ENCODE data around the gene ANKRD1. TPM values are rescaled to one million over a fixed set of nuclear protein-coding genes. Genes with fewer than 3 reads are reported as not detected.

Gene ANKRD1
- total RNA-seq, 3 donors from 2014 or later (not counting 1 experiment from before 2014, with no cell fraction given) = not detected

- H3K27ac Mint-ChIP-seq = no peak overlapping the region
- no peaks in the 10 kb centered on the region for H3K9me3 Mint-ChIP-seq
- H3K4me3 ChIP-seq (ENCODE audit: low read length) = no peak overlapping the region
- H3K27me3 ChIP-seq (ENCODE audit: control insufficient read depth, insufficient read depth, low read length) = peaks cover 2% of the 10 kb centered on the region
- H3K4me3 Mint-ChIP-seq = no peak overlapping the region
- H3K27me3 Mint-ChIP-seq (ENCODE audit: low read depth in 2 of 2) = peaks cover 15 to 49% of the 10 kb centered on the region in 2 donors
- 70% methylated on average over 9 of the region's 11 CpGs for WGBS (ENCODE audit: insufficient coverage)
- TF ChIP-seq, protein P1, sequence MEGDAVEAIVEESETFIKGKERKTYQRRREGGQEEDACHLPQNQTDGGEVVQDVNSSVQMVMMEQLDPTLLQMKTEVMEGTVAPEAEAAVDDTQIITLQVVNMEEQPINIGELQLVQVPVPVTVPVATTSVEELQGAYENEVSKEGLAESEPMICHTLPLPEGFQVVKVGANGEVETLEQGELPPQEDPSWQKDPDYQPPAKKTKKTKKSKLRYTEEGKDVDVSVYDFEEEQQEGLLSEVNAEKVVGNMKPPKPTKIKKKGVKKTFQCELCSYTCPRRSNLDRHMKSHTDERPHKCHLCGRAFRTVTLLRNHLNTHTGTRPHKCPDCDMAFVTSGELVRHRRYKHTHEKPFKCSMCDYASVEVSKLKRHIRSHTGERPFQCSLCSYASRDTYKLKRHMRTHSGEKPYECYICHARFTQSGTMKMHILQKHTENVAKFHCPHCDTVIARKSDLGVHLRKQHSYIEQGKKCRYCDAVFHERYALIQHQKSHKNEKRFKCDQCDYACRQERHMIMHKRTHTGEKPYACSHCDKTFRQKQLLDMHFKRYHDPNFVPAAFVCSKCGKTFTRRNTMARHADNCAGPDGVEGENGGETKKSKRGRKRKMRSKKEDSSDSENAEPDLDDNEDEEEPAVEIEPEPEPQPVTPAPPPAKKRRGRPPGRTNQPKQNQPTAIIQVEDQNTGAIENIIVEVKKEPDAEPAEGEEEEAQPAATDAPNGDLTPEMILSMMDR (IDR thresholded peaks at IDR 0.05) = no peak
- ATAC-seq (no peak), DNase-seq (no peak)
- H3K4me1 Mint-ChIP-seq = no peaks in the 10 kb centered on the region
- peaks cover 3% of the 10 kb centered on the region for H3K4me1 ChIP-seq (ENCODE audit: control insufficient read depth, insufficient read depth, low read length)
- intact Hi-C loops (cut with micrococcal nuclease) = no loop called here
- no peaks in the 10 kb centered on the region for H3K36me3 ChIP-seq (ENCODE audit: control insufficient read depth, insufficient read depth, low read length)
- H3K27ac ChIP-seq (ENCODE audit: low read length) = no peak overlapping the region
- no peaks in the 10 kb centered on the region for H3K9me3 ChIP-seq (ENCODE audit: control insufficient read depth, insufficient read depth, low read length)
- no peaks in the 10 kb centered on the region for H3K36me3 Mint-ChIP-seq
Measured at GRCh38 chr10:90915766-90916075, 5.2 kb downstream of the ANKRD1 start.

- H3K4me1 Mint-ChIP-seq = no peaks in the 10 kb centered on the region
- no peaks in the 10 kb centered on the region for H3K36me3 ChIP-seq (ENCODE audit: control insufficient read depth, insufficient read depth, low read length)
- no peak overlapping the region for H3K27ac ChIP-seq (ENCODE audit: low read length)
- WGBS (ENCODE audit: insufficient coverage) = 85% methylated on average over 10 of the region's 10 CpGs
- ATAC-seq = no peak
- no peak overlapping the region for H3K4me3 ChIP-seq (ENCODE audit: low read length)
- peaks cover 2% of the 10 kb centered on the region for H3K27me3 ChIP-seq (ENCODE audit: control insufficient read depth, insufficient read depth, low read length)
- no peaks in the 10 kb centered on the region for H3K9me3 ChIP-seq (ENCODE audit: control insufficient read depth, insufficient read depth, low read length)
- no peak overlapping the region for H3K27ac Mint-ChIP-seq
- intact Hi-C loops (cut with micrococcal nuclease) = no loop called here
- peaks cover 3% of the 10 kb centered on the region for H3K4me1 ChIP-seq (ENCODE audit: control insufficient read depth, insufficient read depth, low read length)
- H3K4me3 Mint-ChIP-seq = no peak overlapping the region
- H3K9me3 Mint-ChIP-seq = no peaks in the 10 kb centered on the region
- no peak for DNase-seq
- no peaks in the 10 kb centered on the region for H3K36me3 Mint-ChIP-seq
- TF ChIP-seq, protein P1 (IDR thresholded peaks at IDR 0.05) = no peak
- H3K27me3 Mint-ChIP-seq (ENCODE audit: low read depth in 2 of 2) = peaks cover 12 to 44% of the 10 kb centered on the region in 2 donors
Measured at GRCh38 chr10:90914992-90915765, 5.7 kb downstream of the ANKRD1 start.

DNA sequence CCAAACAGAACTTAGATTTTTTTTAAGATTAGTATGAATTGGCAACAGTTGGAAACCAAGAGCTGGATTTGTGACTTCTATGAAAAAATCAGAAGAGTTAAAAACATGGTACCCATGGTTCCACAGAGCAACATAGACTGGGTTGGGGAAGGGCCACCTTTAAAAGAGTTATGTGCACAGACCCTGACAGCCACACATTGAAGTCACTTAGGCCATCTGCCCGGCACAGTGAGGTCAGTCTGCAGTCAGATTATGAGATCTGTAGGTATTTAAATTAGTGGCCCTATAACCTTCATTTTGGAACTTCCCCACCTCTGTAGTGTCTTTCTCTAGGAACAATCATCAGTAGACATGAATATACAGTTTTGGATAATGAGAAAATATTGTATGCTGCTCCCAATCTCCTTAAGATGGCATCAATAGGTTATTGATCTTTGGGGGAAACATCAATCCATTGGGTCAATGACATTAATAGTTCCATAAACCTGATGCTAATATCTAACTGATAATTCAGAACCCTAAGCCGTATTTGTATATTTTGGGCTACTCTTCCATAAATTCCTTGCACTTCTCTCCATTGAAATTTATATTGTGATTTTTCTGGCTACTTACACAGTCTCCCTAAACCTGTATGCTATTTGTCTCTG is 7.0 kb downstream of the ANKRD1 start:
- H3K9me3 ChIP-seq (ENCODE audit: control insufficient read depth, insufficient read depth, low read length) = no peaks in the 10 kb centered on the region
- no peak for ATAC-seq
- H3K27me3 Mint-ChIP-seq (ENCODE audit: low read depth in 2 of 2) = peaks cover 9 to 33% of the 10 kb centered on the region in 2 donors
- H3K4me1 ChIP-seq (ENCODE audit: control insufficient read depth, insufficient read depth, low read length) = peaks cover 3% of the 10 kb centered on the region
- no peak overlapping the region for H3K4me3 ChIP-seq (ENCODE audit: low read length)
- H3K36me3 Mint-ChIP-seq = no peaks in the 10 kb centered on the region
- H3K27ac ChIP-seq (ENCODE audit: low read length) = no peak overlapping the region
- no peak overlapping the region for H3K4me3 Mint-ChIP-seq
- TF ChIP-seq, protein P1 (IDR thresholded peaks at IDR 0.05) = no peak
- intact Hi-C loops (cut with micrococcal nuclease) = no loop called here
- H3K27me3 ChIP-seq (ENCODE audit: control insufficient read depth, insufficient read depth, low read length) = peaks cover 2% of the 10 kb centered on the region
- no peak for DNase-seq
- H3K4me1 Mint-ChIP-seq = no peaks in the 10 kb centered on the region
- no peaks in the 10 kb centered on the region for H3K36me3 ChIP-seq (ENCODE audit: control insufficient read depth, insufficient read depth, low read length)
- 89% methylated on average over 2 of the region's 2 CpGs for WGBS (ENCODE audit: insufficient coverage)
- no peaks in the 10 kb centered on the region for H3K9me3 Mint-ChIP-seq
- no peak overlapping the region for H3K27ac Mint-ChIP-seq

Data from natural killer cell (primary cell).